HEK293 (cell line): ENCODE measurements around the gene PDZRN3.

Experiments
- CTCF ChIA-PET: fragments of 350-600 bp; formaldehyde crosslinking; extraction: SDS; loops from one replicate; lab custom pipeline; 2021; ENCODE audit warnings: antibody characterized with exemption; lab: Yijun Ruan, JAX
- POLR2A ChIA-PET: fragments of 300-600 bp; formaldehyde crosslinking; extraction: SDS; loops from one replicate; lab custom pipeline; 2020; ENCODE audit warnings: antibody characterized with exemption, inconsistent platforms; lab: Yijun Ruan, JAX
- H3K27ac ChIP-seq: fragments of 200-500 bp; sonication (Bioruptor generic); 2 replicates; pipeline ENCODE4 v1.5.1; 2014; ENCODE audit warnings: low read depth, low read length, control low read depth, inconsistent platforms; ENCODE audit errors: extremely low read depth
- H3K36me3 ChIP-seq, 2 experiments: fragments of 200-500 bp in 1 of 2; sonication (Bioruptor generic) in 1 of 2; 1 replicate in 1 of 2; 2 replicates in 1 of 2; pipeline ENCODE4 v1.5.1; 2014 to 2017; ENCODE audit warnings: inconsistent platforms in 2 of 2, low read length in 2 of 2; ENCODE audit not compliant: control insufficient read depth in 2 of 2, insufficient read depth in 1 of 2
- H3K4me1 ChIP-seq: fragments of 200-500 bp; sonication (Bioruptor generic); 2 replicates; pipeline ENCODE4 v1.5.1; 2014; ENCODE audit warnings: mild to moderate bottlenecking, low read length, inconsistent platforms; ENCODE audit not compliant: control insufficient read depth, insufficient read depth
- H3K4me3 ChIP-seq: 2 replicates; pipeline ENCODE4 v1.5.1; 2011; ENCODE audit warnings: low read depth, mild to moderate bottlenecking, control low read depth, low read length, moderate library complexity
- H3K9me3 ChIP-seq: fragments of 200-500 bp; sonication (Bioruptor generic); 2 replicates; pipeline ENCODE4 v1.5.1; 2014; ENCODE audit warnings: low read depth, low read length, inconsistent platforms; ENCODE audit not compliant: control insufficient read depth, insufficient read depth
- FEZF1 ChIP-seq: fragments of 450-650 bp; formaldehyde crosslinking; IDR thresholded peaks from 2 replicates; pipeline ENCODE4 v1.5.1; 2016; ENCODE audit warnings: missing biosample characterization, missing genetic modification characterization
- KLF8 ChIP-seq: fragments of 450-650 bp; formaldehyde crosslinking; IDR thresholded peaks from 2 replicates; pipeline ENCODE4 v1.5.1; 2016; ENCODE audit warnings: missing biosample characterization, missing genetic modification characterization
- PRDM1 ChIP-seq: fragments of 450-650 bp; formaldehyde crosslinking; IDR thresholded peaks from 2 replicates; pipeline ENCODE4; 2016; ENCODE audit warnings: missing biosample characterization, missing genetic modification characterization
- REPIN1 ChIP-seq: fragments of 450-650 bp; formaldehyde crosslinking; IDR thresholded peaks from 2 replicates; pipeline ENCODE4 v1.5.1; 2017; ENCODE audit warnings: missing biosample characterization, missing genetic modification characterization, low read depth
- SETDB1 ChIP-seq: IDR thresholded peaks from one replicate; pipeline ENCODE4 v1.6.1; 2017; ENCODE audit warnings: mild to moderate bottlenecking, low read length, moderate library complexity, mixed read lengths; ENCODE audit not compliant: insufficient read length
- TCF7L2 ChIP-seq: IDR thresholded peaks from 2 replicates; pipeline ENCODE4 v1.6.1; 2011; ENCODE audit warnings: low read depth, mild to moderate bottlenecking, inconsistent platforms, low read length, moderate library complexity, borderline replicate concordance
- ZBTB1 ChIP-seq: fragments of 450-650 bp; formaldehyde crosslinking; IDR thresholded peaks from 2 replicates; pipeline ENCODE4 v1.5.1; 2016; ENCODE audit warnings: missing biosample characterization, missing genetic modification characterization
- ZNF16 ChIP-seq: fragments of 450-650 bp; formaldehyde crosslinking; IDR thresholded peaks from 2 replicates; pipeline ENCODE4 v1.5.1; 2016; ENCODE audit warnings: low read depth, missing biosample characterization, missing genetic modification characterization
- ZNF175 ChIP-seq: fragments of 450-650 bp; formaldehyde crosslinking; IDR thresholded peaks from 2 replicates; pipeline ENCODE4 v1.5.1; 2016; ENCODE audit warnings: missing biosample characterization, missing genetic modification characterization
- ZNF266 ChIP-seq: fragments of 450-650 bp; formaldehyde crosslinking; IDR thresholded peaks from 2 replicates; pipeline ENCODE4 v1.5.1; 2016; ENCODE audit warnings: missing biosample characterization, missing genetic modification characterization, low read depth
- ZNF341 ChIP-seq: fragments of 450-650 bp; formaldehyde crosslinking; IDR thresholded peaks from 2 replicates; pipeline ENCODE4; 2016; ENCODE audit warnings: low read depth, missing biosample characterization, missing genetic modification characterization
- ZNF37A ChIP-seq: fragments of 450-650 bp; IDR thresholded peaks from 2 replicates; pipeline ENCODE4 v1.5.1; 2018; ENCODE audit warnings: missing biosample characterization, missing genetic modification characterization
- ZNF394 ChIP-seq: fragments of 450-650 bp; formaldehyde crosslinking; IDR thresholded peaks from 2 replicates; pipeline ENCODE4 v1.5.1; 2016; ENCODE audit warnings: missing biosample characterization, missing genetic modification characterization, mild to moderate bottlenecking, moderate library complexity, borderline replicate concordance
- ZNF48 ChIP-seq: fragments of 450-650 bp; formaldehyde crosslinking; IDR thresholded peaks from 2 replicates; pipeline ENCODE4 v1.5.1; 2016; ENCODE audit warnings: missing biosample characterization, missing genetic modification characterization
- ZNF501 ChIP-seq: fragments of 450-650 bp; formaldehyde crosslinking; IDR thresholded peaks from 2 replicates; pipeline ENCODE4 v1.5.1; 2016; ENCODE audit warnings: missing biosample characterization, missing genetic modification characterization
- ZNF521 ChIP-seq: fragments of 450-650 bp; formaldehyde crosslinking; IDR thresholded peaks from 2 replicates; pipeline ENCODE4 v1.5.1; 2017; ENCODE audit warnings: missing biosample characterization, mild to moderate bottlenecking, missing genetic modification characterization
- ZNF555 ChIP-seq: fragments of 450-650 bp; formaldehyde crosslinking; conservative IDR thresholded peaks from 2 replicates; pipeline ENCODE4 v1.5.1; 2017; ENCODE audit warnings: missing biosample characterization, mild to moderate bottlenecking, missing genetic modification characterization, inconsistent platforms
- ZNF558 ChIP-seq: fragments of 450-650 bp; formaldehyde crosslinking; IDR thresholded peaks from 2 replicates; pipeline ENCODE4 v1.5.1; 2016; ENCODE audit warnings: missing biosample characterization, missing genetic modification characterization
- ZNF561 ChIP-seq: fragments of 450-650 bp; IDR thresholded peaks from 2 replicates; pipeline ENCODE4 v1.5.1; 2018; ENCODE audit warnings: missing biosample characterization, missing genetic modification characterization, borderline replicate concordance
- ZNF658 ChIP-seq: fragments of 450-650 bp; formaldehyde crosslinking; IDR thresholded peaks from 2 replicates; pipeline ENCODE4; 2016; ENCODE audit warnings: missing biosample characterization, missing genetic modification characterization
- ZNF677 ChIP-seq: fragments of 450-650 bp; IDR thresholded peaks from 2 replicates; pipeline ENCODE4 v1.5.0; 2018; ENCODE audit warnings: missing biosample characterization, mild to moderate bottlenecking, missing genetic modification characterization, moderate library complexity
- TF ChIP-seq, protein P1 (sequence below): fragments of 450-650 bp; formaldehyde crosslinking; IDR thresholded peaks from 2 replicates; pipeline ENCODE4; 2016; ENCODE audit warnings: missing biosample characterization, missing genetic modification characterization
- TF ChIP-seq, protein P2 (sequence below): fragments of 450-650 bp; formaldehyde crosslinking; IDR thresholded peaks from 2 replicates; pipeline ENCODE4 v1.5.1; 2016; ENCODE audit warnings: missing biosample characterization, missing genetic modification characterization
- TF ChIP-seq, protein P3 (sequence below): fragments of 450-650 bp; formaldehyde crosslinking; IDR thresholded peaks from 2 replicates; pipeline ENCODE4 v1.5.1; 2016; ENCODE audit warnings: missing biosample characterization, missing genetic modification characterization
- TF ChIP-seq, protein P4 (sequence below): fragments of 450-650 bp; formaldehyde crosslinking; IDR thresholded peaks from 2 replicates; pipeline ENCODE4 v1.5.1; 2016; ENCODE audit warnings: missing biosample characterization, missing genetic modification characterization
- TF ChIP-seq, protein P5 (sequence below): fragments of 450-650 bp; formaldehyde crosslinking; IDR thresholded peaks from 2 replicates; pipeline ENCODE4 v1.5.1; 2016; ENCODE audit warnings: missing biosample characterization, missing genetic modification characterization, borderline replicate concordance

The PDZRN3 gene

DNA sequence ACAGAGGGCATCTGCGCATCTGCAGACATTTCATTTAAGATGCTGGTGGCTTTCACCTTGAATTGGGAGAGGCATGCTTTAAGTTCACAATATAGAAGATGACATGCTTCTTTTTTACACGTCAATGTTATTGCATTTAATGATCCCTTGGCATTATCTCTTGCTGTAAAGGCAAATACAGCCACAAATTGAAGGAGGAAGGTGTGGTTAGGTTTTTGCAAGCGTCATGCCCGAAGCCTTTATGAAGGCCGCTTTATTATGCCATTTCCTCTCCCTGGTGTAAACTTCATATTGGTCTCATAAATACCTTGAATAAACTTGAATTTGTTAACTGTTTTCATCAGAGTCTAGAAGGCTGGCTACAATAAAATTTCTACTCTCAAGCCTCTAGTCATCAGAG lies 212.7 kb downstream of the PDZRN3 start:
- TF ChIP-seq REPIN1 = no peak
- no peak for TF ChIP-seq ZNF521
- no peak for TF ChIP-seq ZNF394 (tag by site-specific recombination)
- TF ChIP-seq, protein P1, sequence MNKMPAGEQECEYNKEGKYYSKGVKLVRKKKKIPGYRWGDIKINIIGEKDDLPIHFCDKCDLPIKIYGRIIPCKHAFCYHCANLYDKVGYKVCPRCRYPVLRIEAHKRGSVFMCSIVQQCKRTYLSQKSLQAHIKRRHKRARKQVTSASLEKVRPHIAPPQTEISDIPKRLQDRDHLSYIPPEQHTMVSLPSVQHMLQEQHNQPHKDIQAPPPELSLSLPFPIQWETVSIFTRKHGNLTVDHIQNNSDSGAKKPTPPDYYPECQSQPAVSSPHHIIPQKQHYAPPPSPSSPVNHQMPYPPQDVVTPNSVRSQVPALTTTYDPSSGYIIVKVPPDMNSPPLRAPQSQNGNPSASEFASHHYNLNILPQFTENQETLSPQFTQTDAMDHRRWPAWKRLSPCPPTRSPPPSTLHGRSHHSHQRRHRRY (tag by site-specific recombination) = no peak
- TF ChIP-seq ZNF16 (tag by site-specific recombination) = no peak
- no peak for TF ChIP-seq SETDB1
- no peak for TF ChIP-seq KLF8
- no peak for TF ChIP-seq ZNF558 (tag by site-specific recombination)
- TF ChIP-seq TCF7L2 = no peak
- no peak for TF ChIP-seq ZNF175 (tag by site-specific recombination)
- no peak for TF ChIP-seq ZNF501 (tag by site-specific recombination)
- TF ChIP-seq, protein P2, sequence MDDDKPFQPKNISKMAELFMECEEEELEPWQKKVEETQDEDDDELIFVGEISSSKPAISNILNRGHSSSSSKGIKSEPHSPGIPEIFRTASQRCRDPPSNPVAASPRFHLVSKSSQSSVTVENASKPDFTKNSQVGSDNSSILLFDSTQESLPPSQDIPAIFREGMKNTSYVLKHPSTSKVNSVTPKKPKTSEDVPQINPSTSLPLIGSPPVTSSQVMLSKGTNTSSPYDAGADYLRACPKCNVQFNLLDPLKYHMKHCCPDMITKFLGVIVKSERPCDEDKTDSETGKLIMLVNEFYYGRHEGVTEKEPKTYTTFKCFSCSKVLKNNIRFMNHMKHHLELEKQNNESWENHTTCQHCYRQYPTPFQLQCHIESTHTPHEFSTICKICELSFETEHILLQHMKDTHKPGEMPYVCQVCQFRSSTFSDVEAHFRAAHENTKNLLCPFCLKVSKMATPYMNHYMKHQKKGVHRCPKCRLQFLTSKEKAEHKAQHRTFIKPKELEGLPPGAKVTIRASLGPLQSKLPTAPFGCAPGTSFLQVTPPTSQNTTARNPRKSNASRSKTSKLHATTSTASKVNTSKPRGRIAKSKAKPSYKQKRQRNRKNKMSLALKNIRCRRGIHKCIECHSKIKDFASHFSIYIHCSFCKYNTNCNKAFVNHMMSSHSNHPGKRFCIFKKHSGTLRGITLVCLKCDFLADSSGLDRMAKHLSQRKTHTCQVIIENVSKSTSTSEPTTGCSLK (tag by site-specific recombination) = no peak
- TF ChIP-seq ZNF37A (tag by site-specific recombination) = no peak
- TF ChIP-seq ZNF341 (tag by site-specific recombination) = no peak
- TF ChIP-seq ZBTB1 (tag by site-specific recombination) = no peak
- TF ChIP-seq ZNF48 (tag by site-specific recombination) = no peak
- Histone ChIP-seq H3K27ac (no peak overlapping the region), H3K4me1 (no peaks in the 10 kb centered on the region), H3K9me3 (no peaks in the 10 kb centered on the region), H3K4me3 (no peak overlapping the region), H3K36me3 (no peaks in the 10 kb centered on the region)
- CTCF ChIA-PET = no interaction called here
- POLR2A ChIA-PET = no interaction called here

DNA sequence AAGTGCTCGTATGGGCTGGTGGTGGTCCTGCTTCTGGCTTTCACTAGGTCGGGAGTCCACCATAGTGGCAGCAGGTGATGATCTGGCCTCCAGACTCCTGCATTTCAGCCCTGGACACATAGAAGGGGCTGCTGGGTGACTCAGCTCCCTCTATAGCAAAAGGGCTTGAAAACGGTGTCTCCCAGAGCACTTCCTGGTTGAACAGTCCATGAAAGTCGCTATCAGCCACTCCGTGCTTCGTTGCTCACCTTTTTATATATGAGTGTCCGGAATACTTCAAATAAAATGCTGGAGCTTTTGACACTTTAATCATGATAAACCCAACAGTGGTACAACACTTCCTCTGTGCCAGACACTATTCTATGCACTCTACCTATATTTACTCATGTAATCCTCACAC lies 213.2 kb downstream of the PDZRN3 start:
- Histone ChIP-seq H3K27ac (no peak overlapping the region), H3K4me1 (no peaks in the 10 kb centered on the region), H3K36me3 (no peaks in the 10 kb centered on the region), H3K9me3 (no peaks in the 10 kb centered on the region), H3K4me3 (no peak overlapping the region)
- CTCF ChIA-PET = no interaction called here
- POLR2A ChIA-PET = no interaction called here
- no peak for TF ChIP-seq ZNF555 (tag by site-specific recombination)
- no peak for TF ChIP-seq ZNF561 (tag by site-specific recombination)
- TF ChIP-seq ZNF266 (tag by site-specific recombination) = no peak
- TF ChIP-seq, protein P3, sequence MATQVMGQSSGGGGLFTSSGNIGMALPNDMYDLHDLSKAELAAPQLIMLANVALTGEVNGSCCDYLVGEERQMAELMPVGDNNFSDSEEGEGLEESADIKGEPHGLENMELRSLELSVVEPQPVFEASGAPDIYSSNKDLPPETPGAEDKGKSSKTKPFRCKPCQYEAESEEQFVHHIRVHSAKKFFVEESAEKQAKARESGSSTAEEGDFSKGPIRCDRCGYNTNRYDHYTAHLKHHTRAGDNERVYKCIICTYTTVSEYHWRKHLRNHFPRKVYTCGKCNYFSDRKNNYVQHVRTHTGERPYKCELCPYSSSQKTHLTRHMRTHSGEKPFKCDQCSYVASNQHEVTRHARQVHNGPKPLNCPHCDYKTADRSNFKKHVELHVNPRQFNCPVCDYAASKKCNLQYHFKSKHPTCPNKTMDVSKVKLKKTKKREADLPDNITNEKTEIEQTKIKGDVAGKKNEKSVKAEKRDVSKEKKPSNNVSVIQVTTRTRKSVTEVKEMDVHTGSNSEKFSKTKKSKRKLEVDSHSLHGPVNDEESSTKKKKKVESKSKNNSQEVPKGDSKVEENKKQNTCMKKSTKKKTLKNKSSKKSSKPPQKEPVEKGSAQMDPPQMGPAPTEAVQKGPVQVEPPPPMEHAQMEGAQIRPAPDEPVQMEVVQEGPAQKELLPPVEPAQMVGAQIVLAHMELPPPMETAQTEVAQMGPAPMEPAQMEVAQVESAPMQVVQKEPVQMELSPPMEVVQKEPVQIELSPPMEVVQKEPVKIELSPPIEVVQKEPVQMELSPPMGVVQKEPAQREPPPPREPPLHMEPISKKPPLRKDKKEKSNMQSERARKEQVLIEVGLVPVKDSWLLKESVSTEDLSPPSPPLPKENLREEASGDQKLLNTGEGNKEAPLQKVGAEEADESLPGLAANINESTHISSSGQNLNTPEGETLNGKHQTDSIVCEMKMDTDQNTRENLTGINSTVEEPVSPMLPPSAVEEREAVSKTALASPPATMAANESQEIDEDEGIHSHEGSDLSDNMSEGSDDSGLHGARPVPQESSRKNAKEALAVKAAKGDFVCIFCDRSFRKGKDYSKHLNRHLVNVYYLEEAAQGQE (tag by site-specific recombination) = no peak
- TF ChIP-seq ZNF658 (tag by site-specific recombination) = no peak
- no peak for TF ChIP-seq ZNF677 (tag by site-specific recombination)
- TF ChIP-seq, protein P4, sequence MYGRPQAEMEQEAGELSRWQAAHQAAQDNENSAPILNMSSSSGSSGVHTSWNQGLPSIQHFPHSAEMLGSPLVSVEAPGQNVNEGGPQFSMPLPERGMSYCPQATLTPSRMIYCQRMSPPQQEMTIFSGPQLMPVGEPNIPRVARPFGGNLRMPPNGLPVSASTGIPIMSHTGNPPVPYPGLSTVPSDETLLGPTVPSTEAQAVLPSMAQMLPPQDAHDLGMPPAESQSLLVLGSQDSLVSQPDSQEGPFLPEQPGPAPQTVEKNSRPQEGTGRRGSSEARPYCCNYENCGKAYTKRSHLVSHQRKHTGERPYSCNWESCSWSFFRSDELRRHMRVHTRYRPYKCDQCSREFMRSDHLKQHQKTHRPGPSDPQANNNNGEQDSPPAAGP (tag by site-specific recombination) = no peak
- no peak for TF ChIP-seq PRDM1 (tag by site-specific recombination)
- no peak for TF ChIP-seq FEZF1 (tag by site-specific recombination)
- TF ChIP-seq, protein P5, sequence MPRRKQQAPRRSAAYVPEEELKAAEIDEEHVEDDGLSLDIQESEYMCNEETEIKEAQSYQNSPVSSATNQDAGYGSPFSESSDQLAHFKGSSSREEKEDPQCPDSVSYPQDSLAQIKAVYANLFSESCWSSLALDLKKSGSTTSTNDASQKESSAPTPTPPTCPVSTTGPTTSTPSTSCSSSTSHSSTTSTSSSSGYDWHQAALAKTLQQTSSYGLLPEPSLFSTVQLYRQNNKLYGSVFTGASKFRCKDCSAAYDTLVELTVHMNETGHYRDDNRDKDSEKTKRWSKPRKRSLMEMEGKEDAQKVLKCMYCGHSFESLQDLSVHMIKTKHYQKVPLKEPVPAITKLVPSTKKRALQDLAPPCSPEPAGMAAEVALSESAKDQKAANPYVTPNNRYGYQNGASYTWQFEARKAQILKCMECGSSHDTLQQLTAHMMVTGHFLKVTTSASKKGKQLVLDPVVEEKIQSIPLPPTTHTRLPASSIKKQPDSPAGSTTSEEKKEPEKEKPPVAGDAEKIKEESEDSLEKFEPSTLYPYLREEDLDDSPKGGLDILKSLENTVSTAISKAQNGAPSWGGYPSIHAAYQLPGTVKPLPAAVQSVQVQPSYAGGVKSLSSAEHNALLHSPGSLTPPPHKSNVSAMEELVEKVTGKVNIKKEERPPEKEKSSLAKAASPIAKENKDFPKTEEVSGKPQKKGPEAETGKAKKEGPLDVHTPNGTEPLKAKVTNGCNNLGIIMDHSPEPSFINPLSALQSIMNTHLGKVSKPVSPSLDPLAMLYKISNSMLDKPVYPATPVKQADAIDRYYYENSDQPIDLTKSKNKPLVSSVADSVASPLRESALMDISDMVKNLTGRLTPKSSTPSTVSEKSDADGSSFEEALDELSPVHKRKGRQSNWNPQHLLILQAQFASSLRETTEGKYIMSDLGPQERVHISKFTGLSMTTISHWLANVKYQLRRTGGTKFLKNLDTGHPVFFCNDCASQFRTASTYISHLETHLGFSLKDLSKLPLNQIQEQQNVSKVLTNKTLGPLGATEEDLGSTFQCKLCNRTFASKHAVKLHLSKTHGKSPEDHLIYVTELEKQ (tag by site-specific recombination) = no peak
